HG03066 (cell line): ENCODE data around the gene MB21D2.

ENCODE experiments used
- ATAC-seq: cut with Tn5 transposase; IDR thresholded peaks from one replicate; pipeline ENCODE4 v1.9.1; 2021; ENCODE audit warnings: low read depth; ENCODE audit not compliant: unreplicated experiment

The MB21D2 gene

DNA sequence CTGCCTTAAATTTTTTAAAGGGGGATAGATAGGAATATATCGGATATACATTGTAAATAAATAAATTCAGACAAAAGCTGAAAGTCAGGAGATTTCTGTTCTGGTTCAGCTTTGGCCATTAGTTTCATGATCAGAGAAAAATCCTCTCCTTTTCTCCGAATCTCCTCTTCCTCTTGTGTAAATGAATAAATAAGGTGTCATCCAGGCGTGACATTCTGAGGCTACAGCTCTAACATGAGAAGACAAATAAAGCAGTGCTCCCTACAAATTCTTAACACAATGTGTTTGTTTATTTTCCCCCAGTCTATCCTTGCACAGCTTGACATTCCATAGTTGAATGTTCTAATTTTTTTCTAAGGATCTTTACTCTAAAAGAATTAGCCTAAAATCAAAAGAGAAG, 9.4 kb upstream of the MB21D2 start:
- no peak for ATAC-seq

DNA sequence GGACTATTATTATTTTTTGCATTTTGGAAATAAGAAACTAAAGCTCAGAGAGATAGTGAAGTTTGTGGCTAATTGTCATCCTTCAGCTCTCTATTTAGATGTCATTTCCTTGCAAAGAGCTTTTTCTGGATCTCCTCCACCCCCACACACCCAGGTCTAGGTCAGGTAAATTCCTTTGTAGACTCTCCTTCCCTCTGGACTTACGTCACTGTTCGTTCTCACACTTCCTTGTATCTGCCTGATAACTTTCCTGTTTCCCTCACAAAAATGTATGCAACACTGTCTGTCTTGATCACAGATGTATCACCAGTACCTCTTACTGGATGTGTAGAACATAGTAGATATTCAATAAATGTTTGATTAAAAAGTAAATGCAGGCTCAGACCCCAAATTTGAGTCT, 6.1 kb upstream of the MB21D2 start:
- ATAC-seq: no peak

DNA sequence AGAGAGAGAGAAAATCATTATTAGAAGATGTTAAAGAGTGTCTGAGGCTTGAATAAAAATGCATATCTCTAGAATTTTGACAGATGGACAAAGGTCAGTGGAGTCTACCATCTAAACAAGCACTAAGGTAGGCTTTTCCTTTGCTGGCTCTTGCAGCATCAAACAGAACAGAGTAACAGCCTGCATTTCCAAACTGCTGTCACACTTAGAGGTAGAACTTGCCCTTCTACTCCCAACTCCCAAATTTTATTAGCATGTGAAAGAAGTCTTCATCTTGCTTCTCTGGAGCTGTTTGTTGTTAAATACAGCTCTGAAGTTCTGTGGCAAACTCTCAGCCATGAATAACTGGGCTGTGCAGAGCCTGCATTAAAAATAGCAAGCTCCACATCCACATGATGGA, 4.1 kb upstream of the MB21D2 start:
- ATAC-seq: no peak

DNA sequence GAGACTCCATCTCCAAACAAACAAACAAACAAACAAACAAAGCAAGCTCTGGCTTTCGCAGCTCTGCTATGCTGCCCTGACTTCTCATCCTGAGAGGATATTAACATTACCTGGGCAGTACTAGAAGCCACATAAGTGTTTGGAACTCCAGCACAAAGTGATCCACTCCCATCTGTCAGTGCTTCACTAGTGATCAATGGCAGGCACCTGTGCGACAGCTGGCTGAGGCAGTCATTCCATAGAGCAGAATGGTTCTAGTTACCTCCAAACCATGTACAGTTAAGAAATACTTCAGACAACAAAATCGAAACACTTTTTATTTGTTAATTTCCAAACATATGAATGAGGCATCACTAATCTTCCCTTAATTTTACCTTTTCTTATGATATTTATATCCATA, 2.8 kb upstream of the MB21D2 start:
- ATAC-seq: no peak

DNA sequence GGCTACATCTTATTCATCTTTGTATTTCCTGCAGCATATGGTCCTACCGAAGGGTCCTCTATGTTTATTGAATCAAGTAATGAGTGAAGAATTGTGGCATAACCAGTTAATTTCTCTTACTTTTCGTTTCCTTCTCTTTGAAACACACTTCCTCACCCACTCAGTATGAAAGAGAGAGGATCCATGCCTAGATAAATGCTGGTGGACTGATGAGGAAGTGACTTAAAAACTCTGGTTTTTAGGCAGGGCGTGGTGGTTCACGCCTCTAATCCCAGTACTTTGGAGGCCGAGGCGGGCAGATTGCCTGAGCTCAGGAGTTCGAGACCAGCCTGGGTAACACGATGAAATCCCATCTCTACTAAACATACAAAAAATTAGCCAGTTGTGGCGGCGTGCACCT, 2.2 kb upstream of the MB21D2 start:
- no peak for ATAC-seq

DNA sequence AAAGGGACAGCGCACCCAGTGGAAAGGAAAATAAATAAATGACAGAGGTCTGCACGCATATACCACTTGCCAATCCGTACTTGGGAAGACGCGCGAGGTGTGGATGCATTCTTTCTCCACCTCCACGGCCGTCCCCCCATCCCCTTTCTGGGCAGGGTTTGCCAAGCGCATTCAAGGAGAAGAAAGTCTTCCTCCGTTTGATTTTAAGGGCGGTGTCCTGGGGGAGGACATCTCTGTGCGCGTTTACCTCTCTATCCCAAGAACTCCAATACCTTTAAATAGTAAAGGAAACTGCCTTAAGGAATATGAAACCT, 576 bp upstream of the MB21D2 start:
- ATAC-seq: no peak

DNA sequence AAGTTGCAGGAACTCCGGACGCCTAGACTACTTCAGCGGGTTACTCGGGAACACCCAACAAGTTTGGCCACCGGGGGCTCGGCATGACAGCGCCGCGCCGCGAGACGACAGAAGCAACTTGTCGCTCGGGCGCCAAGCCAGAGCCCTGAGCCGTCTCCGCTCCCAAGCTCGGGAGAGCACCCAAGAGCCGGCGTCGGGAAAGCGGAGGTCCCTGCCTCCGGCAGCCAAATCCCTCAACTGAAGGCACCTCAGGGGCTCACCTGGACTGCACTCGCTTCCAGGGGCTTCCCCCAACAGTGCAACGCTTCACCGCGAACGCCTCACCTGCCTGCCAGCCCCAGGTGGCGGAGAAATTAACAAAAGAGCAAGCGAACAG, 640 bp downstream of the MB21D2 start:
- ATAC-seq: peak; percentile 28

DNA sequence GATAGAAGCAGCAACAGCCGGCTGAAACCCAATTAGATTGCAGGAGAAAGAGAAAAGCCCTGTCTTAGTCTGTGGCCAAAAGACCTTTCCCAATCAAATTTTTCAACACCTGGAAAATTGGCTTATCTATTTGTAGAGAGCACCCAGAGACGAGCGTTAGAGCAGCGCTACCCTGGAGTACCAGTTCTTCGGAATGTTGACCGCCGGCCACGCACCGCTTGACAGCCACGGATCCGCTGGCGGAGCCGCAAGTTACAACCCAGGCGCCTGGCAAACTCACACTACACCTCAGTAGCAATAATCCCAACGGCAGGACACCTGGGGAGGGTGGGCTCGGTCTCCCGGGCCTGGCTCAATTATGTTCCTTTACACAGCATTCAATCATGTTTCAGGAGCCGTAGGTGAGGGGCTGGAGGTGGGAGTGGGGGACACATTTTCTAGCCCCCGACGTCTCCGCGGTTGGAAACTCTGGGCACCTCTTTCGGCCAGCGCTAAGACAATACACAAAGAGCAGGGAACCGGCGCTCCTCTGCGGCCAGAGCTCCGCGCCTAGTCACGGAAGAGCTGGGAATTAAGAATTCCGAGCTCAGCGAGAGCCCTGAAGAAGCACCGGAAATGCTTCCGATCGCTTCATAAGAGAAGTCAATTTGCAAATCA, 1.2 kb downstream of the MB21D2 start:
- ATAC-seq: no peak

DNA sequence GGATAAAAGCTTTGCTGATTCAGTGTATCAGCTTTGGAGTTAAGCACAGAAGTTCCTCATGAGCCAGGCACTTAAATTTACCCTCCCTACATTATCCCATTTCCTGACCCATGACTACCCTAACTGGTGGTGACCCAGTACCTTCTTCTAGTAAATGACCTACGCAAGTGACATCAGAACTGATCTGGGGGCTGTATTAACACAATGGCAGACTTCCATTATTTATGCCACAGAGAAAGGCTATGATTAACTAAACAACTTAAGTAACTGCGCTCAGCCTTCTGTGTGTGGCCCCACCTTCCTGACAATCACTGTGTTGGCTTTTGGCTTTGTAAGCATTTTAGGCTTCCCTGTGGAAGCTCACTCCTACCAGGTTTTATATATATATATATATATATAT, 1.9 kb downstream of the MB21D2 start:
- no peak for ATAC-seq

DNA sequence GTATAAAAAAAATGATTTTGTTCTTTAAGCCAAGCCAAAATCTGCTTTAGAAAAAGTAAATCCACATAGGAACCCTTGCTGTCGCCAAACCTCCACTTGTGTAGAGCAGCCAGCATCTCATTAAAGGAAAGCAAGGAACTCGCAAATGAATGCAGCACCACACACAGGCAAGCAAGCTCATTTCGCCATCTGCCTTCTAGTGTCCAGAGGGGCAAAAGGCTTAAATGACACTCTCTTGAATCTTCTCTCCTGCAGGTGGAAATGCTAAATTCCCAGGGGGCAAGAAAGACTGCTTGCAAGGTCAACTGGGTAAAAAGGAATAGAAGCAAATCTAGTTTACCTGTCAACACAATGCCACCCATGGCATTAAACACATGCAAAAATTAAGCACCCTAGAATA, 2.4 kb downstream of the MB21D2 start:
- ATAC-seq: no peak

DNA sequence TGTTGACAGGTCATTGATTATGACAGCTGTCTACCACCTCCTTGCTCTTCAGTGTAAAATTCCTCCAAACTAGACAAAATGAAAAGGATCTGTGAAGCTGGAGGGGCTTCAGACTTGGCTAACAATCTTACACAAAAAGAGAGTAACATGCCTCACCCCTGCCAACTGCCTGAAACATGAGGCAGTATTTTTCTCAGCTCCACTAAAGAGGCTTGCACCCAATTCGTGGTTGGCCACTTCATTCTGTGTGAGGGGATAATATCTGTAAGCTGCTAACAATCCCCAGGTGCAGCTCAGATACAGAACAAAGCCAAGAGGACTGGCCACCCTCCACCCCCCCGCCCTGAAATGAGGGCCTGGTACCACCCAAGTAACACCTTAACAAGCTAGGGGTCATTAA, 2.8 kb downstream of the MB21D2 start:
- ATAC-seq: no peak

DNA sequence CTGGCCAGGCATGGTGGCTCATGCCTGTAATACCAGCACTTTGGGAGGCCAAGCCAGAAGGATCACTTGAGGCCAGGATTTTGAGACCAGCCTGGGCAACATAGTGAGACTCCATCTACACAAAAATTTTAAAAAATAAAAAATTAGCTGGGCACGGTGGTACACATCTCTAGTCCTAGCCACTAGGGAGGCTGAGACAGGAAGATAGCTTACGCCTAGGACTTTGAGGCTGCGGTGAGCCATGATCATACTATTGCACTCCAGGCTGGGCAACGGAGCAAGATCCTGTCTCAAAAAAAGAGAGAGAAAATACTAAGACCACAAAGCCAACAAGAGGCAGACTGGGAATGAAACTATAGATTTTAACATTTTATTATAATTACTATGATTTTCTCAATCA, 4.1 kb downstream of the MB21D2 start:
- ATAC-seq: no peak

DNA sequence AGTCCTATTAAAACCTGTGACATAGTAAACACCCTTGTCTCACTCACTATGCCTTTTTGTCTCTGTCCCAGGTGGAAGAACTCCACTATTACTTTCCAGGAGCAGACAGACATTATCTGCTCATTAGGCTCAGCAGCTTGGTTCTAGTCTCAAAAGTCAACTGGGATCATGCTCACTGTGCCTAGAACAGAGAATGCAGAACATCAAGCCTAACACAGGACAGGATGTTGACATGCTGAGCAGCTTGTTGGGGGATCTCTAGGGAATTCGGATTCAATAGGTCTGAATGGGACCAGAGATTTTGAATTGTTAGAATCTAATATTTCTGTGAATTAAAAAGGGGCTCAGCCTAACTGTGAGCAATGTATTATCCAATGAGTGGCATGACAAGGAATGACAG, 6.4 kb downstream of the MB21D2 start:
- no peak for ATAC-seq

DNA sequence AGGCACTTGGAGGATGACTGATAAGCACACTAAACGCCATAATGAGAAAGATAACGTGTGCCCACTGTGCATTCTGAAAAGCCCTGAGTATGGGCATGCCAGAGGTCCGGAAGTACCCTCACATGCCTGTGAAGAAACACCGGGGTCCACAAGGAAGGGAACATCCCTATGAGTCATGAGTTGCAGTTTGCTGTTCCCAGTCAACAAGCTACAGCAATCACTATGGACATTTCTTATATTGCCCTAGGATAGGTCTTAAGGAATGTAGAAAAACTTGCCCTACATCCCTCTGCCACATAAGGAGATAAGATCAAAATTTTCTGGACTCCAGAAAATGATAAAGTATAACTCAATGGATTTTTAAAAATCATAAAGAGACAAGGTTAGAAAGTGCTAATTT, 9.9 kb downstream of the MB21D2 start:
- ATAC-seq: no peak

DNA sequence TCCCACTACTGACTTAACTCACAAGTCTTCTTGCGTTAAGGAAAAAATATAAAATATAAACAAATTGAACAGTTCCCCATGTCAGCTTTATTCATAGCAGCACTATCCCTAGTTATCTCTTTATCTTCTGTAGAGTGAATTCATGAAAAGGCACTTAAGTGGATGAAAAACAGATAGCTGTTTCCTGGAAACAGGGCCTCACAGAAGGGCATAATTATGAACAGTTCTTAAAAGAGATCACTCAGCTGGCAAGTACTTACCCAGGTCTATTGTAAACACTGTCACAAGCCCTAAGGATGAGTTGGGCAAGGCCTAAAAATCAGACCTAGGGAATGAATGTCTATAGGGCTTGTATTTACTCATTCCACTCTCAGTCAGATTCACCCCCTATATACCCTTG, 10.7 kb downstream of the MB21D2 start:
- ATAC-seq: no peak

DNA sequence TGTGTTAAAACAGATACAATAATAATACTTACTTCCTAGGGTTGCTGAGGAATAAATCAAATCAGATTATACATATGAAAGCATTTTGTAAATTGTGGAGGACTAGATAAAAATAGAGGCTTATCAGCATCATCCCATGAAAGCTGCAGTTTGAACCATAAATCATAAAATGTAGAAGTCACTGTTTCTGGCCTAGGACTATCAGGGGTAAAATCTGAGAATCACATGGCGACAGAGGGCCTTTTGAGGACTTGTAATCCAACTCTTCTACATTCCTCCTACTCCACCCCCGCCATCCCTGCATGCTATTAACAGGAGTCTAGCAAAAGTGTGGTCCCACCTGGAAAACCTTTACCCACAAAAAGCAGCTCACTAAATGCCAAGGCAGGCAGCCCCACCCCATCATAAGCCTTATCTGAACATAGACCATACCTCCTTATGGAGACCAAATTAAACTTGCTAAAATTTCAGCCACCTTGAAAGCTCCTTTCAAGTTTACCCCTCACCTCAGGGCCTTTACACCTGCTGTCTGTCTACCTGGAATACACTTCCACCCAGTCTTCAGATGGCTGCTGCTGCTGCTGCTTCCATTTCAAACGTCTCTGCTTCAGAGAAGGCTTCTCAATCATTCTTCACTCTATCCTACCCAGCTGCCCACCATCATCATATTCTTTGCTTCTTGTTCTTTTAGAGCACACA, 11.5 kb downstream of the MB21D2 start:
- ATAC-seq: no peak

DNA sequence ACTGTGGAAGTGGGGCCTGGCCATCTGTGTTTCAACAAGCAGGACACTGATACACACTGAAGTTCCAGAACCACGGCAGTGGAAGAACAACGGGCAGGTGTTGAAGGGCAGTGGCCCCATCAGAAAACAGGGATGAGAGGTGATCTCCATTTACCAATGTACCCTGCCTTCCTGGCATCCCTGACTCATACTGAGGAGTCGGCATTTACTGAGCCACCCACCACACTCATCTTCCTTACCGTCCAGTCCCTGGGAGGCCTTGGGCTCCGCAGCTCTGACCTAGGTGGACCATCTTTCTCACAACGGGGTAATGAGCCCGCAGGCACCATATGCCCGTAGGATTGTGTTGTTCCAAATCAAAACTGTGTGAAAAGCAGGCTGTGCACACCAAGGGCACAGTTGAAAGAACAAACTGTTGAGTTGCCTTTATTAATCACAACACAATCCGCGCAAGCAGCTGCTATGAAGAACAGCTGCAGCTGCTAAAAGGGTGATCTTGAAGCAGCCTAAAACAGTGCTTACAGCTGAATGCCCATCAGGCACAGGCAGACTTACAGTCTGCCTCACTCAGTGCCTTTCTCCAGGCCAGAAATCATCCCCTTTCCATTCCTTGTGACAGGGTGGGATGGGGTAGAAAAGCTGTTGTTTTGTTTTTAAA, 12.9 kb downstream of the MB21D2 start:
- no peak for ATAC-seq

DNA sequence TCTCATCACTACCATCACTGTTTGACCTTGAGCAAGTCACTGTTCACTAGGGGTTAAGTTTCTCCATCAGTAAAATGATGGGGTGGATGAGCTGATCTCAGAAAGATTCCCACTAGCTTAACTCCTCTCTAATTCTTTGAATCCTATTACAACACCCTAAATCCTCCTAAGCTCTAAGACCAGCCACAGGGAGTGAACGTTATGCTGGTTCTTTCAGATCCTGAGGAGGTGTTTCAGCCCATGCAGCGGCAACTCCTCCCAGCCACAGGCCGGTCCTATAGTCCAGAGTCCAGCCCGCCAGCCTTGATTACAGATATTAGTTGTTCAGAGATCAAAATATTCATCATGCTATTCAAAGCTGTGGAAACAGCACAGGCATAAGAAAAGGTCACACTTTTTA, 15.1 kb downstream of the MB21D2 start:
- ATAC-seq: no peak

DNA sequence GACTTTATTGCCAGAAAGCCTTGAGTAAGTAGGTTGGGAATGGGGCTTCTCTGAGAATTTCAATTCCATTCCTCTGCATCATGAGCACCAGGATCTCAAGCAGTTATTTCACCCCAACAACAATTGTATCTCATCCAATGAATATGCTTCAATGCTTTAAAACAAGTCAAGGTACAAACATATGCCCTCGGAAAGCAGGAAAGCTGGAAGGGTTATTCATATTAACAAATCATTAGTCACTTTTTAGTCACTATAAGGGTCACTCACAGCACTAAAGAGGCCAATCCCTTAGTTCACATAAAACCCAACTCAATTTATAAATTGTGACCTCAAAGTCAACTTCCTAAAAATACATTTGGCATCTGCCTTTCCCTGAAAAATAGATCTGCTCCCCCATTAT, 16.2 kb downstream of the MB21D2 start:
- no peak for ATAC-seq

DNA sequence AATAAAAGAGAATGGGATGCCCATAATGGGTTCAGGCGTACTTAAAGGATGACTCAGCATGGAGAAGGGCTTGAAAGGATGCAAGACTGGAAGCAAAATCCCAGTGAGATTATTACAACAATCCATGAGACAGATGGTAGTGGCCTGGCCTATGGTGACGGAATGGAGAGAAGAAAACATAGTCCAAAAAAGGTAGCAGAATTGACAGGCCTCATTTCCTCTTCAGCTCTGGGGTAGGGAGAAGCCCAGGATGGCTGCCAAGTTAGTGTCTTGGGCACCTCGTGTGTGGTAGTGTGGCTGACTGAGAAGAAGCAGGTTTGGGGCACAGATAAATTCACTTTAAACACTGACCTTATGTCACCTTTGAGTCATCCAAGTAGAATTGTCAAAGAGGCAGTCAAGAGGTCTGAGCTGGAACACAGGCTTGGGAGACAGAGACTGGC, 18.1 kb downstream of the MB21D2 start:
- ATAC-seq: no peak

DNA sequence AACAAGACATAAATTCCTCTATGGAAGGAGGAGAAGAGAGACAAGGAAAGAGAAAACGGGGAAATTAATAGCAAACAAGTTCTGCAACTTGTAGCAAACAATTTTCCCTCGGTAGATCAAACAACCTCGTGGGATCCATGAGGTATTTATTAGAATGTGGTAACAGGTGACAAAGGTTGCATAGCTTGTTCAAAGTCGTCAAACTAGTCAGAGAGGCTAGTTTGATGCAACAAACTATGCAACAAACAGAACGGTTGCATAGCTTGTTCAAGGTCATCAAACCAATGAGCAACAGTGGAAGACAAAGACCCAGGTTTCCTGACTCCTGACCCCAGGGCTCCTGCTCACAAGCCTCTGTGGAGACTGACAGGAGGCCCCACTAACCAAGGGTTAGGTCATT, 20.7 kb downstream of the MB21D2 start:
- no peak for ATAC-seq

DNA sequence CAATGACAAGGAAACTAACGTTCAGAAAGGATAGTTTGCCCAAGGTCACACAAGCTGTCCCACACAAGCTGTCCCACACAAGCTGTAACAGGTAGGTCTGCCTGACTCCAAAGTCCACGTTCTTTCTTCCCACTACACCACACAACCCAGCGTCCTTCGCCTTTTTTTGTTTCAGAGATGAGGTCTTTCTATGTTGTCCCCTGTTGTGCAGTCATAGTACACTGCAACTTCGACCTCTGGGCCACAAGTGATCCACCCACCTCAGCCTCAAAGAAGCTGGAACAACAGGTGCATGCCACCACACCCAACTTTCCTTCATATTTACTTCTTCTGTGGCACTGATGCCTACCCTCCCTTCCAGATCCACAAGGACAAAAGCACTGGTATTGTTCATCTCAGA, 21.4 kb downstream of the MB21D2 start:
- no peak for ATAC-seq
